ACHN (cell line): ENCODE measurements around the gene PTPRM.
A peak's percentile ranks its signal among the peaks of the same experiment; 100 is the strongest.
"Not testable (repeated sequence)": the region's sequence is repeated elsewhere in the genome, so short reads cannot be mapped to it uniquely, and the experiment has no call there.

ENCODE experiments used
- DNase-seq: peaks from one replicate; pipeline ENCODE4 v3.0.0-alpha.2; 2015
- in situ Hi-C: cut with HindIII; loops from 2 replicates; pipeline ENCODE4 v1.10.0; 2017; ENCODE audit warnings: low sequenced_read_pairs, low pct_ligation_motif_present, low pct_unique_long_range_greater_than_20kb

PTPRM gene

DNA sequence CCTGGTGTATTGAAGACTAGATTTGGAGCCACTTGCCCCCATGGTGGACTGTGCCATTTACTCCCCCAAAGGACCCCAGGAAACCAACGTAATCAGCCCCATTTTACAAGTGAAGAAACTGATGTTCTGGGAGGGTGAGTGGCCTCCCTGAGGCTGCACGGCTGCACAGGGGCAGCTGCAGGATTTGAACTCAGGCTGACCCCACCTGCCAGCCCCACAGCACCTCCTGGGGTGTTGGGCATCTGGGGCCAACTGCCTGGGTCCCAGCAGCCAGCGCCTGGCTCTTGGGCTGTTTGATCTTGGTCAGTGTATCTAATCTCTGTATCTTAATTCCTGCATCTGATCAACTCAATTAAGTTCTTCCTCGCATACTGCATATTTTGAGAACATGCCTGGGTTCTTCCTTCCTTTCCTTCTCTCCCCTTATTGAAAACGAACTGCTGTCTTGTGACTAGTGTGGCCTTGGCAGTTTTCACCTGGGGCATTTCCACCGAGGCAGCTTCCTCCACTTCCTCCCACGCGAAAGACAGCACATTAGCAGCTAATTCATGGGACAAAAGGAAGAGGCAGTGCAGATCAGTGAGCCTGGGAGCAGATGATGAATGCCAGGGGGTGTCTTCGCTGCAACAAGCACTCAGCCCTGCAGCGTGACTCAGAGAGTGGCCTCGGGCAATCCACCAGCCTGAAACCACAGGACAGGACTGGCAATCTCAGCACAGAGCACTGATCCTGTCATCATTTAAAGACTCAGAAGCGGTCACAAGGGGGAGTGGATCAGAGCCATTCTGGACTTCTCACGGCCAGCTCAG lies 858.0 kb downstream of the PTPRM start:
- in situ Hi-C loops: no loop called here
- peak; percentile 87 for DNase-seq

DNA sequence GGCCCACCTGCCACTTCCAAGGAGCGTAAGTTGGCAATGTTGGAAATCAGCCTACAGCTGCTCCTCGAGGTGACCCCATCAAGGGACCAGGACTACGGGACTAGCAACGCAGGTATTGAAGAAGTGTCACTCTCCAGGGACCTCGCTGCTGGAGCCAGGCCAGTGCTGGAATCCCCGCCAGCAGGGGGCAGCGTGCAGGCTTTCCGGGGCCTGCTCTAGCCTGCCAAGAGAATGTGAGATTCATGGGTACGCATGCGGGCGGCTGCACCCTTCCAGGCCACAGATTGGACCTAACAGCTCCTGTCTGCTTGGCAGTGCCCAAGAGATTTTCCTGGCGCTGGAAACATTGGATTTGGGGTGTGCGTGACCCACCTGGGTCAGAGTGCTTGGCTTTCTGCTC lies 859.3 kb downstream of the PTPRM start:
- in situ Hi-C loops: no loop called here
- peak; percentile 17 for DNase-seq

DNA sequence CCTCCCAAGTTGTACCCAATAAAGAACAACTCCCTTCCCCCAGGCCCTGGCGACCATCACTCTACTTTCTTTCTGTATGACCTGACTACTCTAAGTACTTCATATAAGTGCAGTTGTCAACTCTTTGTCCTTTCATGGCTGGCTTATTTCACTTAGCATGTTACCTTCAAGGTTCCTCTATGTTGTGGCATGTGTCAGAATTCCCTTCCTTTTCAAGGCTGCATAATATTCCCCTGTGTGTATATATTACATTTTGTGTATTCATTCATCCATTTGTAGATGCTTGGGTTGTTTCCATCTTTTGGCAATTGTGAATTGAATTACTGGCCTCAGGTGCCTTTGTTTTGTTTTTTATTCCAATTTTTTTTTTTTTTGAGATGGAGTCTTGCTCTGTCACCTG lies 860.2 kb downstream of the PTPRM start:
- DNase-seq: no peak
- in situ Hi-C loops: no loop called here

DNA sequence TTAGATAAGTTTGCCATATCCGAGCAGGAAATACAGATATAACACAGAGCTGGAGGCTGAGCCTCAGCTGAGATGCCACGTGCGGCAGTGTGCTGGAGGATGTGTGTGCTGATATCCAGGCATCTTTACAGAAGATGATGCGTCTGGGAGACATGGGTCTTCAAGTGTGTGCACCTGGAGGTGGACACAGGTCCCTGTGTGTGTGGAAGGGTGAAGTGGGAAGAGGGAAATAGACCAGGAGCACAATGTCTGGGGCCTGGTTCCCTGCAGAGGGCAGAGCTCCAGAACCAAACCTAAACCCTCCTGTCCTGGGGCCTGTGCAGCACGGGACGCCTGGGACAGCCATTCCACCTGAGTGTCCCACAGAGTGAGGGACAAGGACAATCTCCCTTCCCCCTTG lies 861.8 kb downstream of the PTPRM start:
- DNase-seq: no peak
- in situ Hi-C loops: no loop called here

DNA sequence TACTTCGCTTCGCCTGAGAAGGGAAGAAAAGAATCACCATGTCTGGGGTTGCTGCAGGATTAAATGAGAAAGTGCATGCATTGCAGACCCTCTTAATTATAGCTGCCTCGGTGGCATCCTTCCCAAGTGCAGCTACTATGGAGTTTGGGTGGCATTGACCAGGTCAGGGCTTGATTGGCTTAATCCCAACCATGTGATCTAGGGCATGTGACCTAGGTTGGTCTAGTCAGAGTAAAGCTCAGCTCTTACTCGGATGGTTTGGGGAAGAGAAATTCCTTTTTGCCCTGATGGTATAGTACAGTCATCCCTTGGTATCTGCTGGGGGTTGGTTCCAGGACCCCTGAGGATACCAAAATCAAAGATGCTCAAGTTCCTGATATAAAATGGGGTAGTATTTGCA lies 863.9 kb downstream of the PTPRM start:
- DNase-seq: no peak
- in situ Hi-C loops: no loop called here

DNA sequence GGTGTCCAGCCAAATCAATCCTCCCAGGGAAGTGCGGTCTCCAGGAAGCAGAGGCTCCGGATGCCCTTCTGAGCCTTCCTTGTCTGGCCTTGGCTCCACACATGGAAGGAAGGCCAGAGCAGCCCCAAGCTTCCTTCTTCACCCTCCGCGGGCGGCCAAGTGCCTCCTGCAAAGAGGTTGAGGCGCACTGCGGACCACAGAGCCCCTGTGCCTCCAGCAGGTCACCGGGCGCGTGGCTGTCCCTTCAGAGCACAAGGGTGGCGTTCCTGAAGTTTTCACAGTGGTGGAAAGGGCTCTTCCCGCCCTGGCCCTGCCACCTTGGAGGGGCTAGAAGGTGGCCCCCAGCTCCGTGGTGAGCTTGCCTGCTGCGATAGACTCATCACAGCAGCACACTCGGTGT lies 866.2 kb downstream of the PTPRM start:
- DNase-seq: no peak
- in situ Hi-C loops: no loop called here

DNA sequence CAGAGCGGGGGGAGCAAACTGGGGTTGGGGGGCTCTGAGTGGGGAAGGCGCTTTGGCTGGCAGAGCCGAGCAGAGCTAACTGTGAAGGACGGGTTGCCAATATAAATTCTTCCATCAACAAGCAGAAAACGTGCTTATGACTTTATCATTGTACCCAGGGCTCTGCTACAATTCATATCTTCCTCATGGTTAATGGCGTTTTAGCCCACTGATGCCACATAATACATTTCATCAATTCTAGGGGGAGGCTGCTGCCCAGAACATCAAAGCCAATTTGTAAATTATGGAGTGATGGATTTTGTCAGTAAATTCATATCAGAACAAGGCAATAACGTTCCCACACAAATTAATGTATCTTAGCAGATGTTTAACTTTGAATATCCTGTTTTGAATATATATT lies 866.7 kb downstream of the PTPRM start:
- no peak for DNase-seq
- in situ Hi-C loops: no loop called here

DNA sequence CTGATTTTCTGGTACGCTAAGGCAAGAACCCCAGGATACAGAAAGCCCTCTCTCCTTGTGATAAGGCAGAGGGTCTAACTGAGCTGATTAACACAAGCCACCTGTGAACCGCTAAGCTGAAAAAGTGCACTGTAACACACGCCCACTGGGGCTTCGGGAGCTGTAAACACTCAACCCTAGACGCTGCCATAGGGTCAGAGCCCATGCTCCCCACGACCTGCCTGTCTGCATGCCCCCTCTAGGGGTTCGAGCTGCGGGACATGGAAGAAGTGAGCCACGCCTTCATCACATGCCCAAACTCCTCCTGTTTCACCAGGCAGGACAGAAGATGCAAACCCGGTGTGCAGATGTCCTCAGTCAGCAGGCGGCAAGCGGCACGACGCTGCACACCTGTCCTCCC lies 868.3 kb downstream of the PTPRM start:
- no peak for DNase-seq
- in situ Hi-C loops: no loop called here

DNA sequence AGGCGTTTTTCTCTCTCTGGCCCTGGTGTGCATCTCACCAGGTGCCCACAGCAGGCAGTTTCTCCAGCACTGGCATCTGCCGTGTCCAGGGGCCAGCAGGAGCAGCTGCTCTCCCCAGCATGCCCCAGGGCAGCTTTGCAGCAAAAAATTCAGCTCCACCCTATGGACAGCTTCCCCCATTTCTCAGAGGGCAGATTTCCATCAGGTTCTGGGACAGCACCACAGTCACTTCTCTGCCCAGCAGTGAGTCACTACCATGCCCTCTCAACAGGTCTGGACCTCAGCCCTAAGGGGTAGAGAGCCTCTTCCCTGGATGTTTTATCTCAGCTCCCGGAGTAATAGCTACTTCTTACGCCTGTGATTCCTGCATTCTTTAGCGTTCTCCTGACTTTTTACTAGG lies 871.9 kb downstream of the PTPRM start:
- in situ Hi-C loops: no loop called here

DNA sequence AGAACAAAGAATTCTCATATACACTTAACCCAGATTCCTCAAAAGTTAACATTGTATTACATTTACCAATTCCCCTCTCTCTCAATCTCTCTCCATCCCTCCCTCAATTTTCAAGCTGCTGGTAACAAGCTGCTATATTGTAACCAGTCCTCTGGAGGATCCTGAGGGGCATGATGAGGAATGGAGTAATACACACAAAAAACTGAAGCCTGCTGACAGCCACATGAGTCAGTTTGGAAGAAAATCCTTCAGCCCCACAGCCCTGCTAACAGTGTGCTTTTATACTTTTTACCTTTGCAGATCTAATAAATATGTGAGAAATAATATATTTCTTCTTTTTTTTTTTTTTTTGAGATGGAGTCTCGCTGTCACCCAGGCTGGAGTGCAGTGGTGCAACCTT lies 876.4 kb downstream of the PTPRM start:
- in situ Hi-C loops: no loop called here
- no peak for DNase-seq

More for the DNA sequence above, 871.9 kb downstream of the PTPRM start:
- DNase-seq: no peak

DNA sequence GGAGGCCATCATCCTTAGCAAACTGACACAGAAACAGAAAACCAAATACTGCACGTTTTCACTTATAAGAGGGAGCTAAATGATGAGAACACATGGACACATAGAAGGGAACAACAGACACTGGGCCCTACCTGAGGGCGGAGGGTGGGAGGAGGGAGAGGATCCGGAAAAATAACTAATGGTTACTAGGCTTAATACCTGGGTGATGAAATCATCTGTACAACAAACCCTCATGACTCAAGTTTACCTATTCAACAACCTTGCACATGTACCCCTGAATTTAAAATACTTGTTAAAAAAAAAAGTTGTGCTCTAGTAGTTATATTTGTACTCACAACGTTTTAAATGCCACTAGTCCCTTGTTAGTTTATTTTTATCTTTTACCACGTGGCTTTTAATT lies 879.8 kb downstream of the PTPRM start:
- DNase-seq, in situ Hi-C loops: not testable (repeated sequence)

DNA sequence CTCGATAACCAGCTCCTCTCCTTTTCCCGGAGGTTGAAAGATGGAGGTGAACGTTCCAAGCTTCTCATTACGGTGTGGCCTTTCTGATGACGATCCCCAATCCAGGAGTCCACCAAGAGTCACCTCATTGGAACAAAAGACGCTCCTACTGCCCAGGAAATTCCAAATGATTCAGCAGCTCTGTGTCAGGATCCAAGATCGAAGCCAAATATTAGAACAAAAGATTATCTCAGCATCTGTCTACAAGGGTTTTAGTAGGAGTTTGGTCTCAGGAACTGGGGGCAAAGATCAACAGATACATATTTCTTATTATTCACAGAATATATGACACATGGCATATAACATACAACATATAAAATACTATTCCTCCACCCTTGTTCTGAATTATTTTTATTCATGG lies 881.0 kb downstream of the PTPRM start:
- in situ Hi-C loops: no loop called here
- no peak for DNase-seq

DNA sequence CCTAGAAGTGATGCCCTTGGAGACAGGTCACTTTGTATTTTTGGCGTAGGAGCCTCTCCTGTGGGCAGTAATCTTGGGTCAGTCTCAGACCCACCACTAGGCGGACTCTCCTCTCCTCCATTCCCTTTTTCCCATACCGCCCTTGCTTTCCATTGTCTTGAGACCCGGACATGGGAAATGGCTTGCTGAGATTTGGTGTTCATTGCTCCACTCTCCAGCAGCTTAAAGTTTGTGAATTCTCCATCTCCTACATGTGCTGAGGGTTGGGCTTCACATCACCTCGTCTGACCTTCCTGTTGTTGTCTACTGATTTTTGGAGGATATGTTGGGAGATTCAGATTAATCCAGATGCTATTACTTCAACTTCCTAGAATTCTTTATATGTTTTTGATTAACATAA lies 882.9 kb downstream of the PTPRM start:
- in situ Hi-C loops: no loop called here
- DNase-seq: peak; percentile 30

DNA sequence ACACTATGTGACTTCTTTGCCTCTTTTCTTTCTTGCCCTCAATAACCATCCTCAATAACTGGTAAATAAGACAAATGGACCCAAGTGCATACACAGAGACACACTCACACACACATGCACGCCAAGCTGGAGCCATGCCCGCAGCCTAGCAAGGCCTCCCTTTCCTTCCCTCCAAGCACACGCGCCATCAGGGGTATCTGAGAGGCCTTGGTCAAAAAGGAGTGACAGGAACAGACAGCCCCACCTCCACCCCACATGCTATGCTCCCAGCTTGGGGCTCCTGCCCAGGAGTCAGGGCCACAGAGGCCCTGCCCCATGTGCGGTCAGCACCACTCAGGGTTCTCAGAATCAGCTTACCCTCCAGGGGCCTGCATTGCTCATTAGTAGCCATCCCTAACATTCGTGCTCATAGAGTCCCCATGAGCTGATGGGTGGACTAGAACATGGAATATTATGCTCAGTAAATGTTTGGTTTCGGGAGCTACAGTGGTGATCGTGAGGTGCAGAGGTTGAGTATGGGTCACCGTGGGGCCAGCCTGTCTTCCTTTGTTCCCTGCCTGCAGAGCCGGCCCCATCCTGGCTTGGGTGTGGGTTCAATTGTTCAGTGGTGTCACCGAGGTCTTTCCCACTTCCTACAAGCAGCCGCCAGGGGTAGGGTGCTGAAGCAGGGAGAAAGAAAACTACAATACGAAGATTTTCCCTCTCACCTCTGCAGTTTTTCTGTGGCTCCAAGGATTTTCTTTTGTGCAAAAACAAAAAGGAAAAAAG lies 884.0 kb downstream of the PTPRM start:
- in situ Hi-C loops: no loop called here
- DNase-seq: no peak

DNA sequence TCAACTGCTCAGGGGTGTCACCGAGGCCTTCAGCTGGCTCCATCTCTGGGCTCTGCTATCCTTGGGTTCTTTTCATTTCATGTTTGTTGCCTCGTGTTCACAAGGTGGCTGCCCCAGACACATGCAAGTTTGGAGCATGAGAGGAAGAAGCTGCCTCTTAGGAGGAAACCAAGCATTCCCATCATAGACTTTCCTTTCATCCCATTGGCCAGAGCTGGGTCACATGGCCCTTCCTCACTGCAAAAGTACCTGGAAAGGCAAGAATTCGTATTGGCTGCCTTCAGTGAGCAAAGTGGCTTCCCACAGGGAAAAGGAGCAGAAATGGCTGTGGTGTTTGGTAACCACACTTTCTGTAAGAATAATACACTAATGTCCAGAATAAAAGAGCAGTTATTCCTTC lies 886.4 kb downstream of the PTPRM start:
- in situ Hi-C loops: no loop called here
- DNase-seq: no peak

DNA sequence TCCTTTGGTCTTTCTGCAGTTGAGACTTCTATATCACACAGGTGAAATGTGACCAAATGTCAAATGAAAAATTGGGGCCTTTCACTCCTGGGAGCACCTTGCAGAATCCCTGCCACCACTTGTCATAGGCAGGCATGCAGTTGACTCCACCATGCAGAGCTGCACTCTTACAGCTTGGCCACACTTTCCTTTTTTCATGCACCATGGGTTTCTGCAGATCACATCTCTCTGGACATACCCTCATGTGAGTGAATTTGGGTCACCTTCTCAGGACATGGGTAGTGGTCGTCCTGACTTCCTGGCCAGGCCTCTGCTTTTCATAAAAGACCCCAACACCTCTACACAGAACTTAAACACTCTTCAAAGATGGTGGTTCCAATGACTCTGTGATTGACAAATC lies 887.0 kb downstream of the PTPRM start:
- in situ Hi-C loops: no loop called here
- DNase-seq: no peak

DNA sequence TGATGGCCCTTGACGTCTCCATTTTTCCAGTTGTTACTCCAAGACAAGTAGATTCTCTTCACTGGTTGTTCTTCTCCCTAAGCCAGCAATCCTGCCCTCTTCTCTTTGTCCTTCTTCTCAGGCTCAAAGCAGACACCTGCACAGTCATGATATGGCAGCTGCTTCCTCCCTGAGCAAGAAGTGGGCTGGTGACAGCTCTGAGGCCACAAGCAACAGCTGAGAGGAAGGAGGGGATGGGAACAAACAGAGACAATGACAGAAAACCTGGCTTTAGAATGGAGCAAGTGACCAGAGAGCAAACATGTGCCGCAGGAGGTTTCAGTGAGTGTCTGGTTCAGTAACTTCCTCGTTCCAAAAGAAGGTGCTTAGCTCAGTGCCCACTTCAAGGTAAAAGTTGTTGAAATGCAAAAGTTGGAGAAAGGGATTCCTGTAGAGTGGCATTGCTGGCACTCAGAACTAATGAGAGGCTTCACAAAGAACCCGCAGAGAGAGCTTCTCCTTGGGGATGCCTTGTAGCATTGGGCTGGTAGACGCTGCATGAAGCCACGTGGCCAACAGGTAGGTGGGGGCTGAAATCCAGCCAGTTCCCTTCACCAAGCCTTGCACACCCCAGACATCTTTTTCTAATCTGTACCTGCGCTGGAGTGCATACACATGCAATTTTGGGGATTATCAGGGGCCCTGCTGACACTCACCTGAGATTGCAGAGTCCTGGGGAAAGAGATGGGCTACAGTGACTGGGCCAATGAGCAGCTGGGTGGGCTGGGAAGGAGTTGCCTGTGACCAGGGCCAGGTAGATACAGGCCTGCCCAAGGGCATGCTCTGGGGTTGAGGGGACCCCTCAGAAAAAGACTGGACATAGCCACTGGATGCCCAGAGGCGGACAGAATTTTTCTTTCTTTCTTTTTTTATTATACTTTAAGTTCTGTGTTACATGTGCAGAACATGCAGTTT lies 888.8 kb downstream of the PTPRM start:
- DNase-seq: no peak
- in situ Hi-C loops: no loop called here
